ENCODE results near the gene ABO.

DNA sequence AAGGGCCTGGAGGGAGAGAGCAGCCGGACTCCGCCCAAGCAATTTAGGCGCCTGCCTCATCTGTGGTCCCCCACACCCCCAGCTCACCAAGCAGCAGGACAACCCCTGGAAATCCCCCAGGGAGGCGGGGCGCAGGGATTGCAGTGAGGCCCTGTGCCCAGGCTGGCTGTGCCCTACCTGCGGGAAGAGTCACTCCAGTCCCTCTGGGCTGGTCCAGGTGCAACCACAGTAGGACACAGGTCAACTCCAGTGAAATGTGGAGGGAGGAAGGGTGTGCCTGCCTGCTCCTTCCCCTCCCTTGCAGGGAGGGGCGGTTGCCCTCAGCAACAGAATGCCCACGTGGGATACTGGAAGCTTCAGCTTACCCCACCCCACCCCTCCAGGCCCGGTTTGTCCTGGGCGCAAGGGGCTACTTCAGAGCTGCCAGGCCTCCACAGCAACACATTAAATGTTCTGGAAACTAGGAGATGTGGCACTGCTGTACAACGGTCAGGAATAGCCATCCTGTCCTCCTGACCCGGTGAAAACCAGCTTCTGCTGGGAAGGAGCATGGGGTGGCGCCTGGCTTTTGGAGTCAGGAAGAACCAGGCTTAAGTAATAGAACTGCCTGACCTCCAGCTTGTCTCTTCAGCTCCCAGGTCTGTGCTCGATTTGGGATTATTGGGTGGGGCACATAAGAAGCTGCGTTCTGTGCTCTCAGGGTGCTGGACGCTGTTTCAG, 22.5 kb downstream of the ABO start:
- TF ChIP-seq, protein P1, sequence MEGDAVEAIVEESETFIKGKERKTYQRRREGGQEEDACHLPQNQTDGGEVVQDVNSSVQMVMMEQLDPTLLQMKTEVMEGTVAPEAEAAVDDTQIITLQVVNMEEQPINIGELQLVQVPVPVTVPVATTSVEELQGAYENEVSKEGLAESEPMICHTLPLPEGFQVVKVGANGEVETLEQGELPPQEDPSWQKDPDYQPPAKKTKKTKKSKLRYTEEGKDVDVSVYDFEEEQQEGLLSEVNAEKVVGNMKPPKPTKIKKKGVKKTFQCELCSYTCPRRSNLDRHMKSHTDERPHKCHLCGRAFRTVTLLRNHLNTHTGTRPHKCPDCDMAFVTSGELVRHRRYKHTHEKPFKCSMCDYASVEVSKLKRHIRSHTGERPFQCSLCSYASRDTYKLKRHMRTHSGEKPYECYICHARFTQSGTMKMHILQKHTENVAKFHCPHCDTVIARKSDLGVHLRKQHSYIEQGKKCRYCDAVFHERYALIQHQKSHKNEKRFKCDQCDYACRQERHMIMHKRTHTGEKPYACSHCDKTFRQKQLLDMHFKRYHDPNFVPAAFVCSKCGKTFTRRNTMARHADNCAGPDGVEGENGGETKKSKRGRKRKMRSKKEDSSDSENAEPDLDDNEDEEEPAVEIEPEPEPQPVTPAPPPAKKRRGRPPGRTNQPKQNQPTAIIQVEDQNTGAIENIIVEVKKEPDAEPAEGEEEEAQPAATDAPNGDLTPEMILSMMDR (IDR thresholded peaks at IDR 0.05) = no peak
- no peak for TF ChIP-seq POLR2A (IDR thresholded peaks at IDR 0.05)
- peak in 2 of 3 donors; percentile 62 to 71 for TF ChIP-seq POLR2AphosphoS5 (IDR thresholded peaks at IDR 0.05)
